H1 (cell line): Measurements from ENCODE around the gene GMCL2. TPM values are rescaled to one million over a fixed set of nuclear protein-coding genes. Genes with fewer than 3 reads are reported as not detected.

Source experiments
- CTCF ChIA-PET: fragments of 300-600 bp; sonication (Branson Sonifier 250); formaldehyde crosslinking; loops from one replicate; lab custom pipeline; 2021; ENCODE audit not compliant: partially characterized antibody; lab: Charles Lee
- POLR2A ChIA-PET: fragments of 300-600 bp; sonication (Branson Sonifier 250); formaldehyde crosslinking; loops from one replicate; lab custom pipeline; 2021; ENCODE audit warnings: inconsistent platforms; ENCODE audit not compliant: partially characterized antibody; lab: Charles Lee
- DNase-seq, 2 experiments: peaks; one replicate each; pipeline versions ENCODE4 v3.0.0 to v3.0.0-alpha.2; 2010 to 2022; ENCODE audit warnings: low spot score in 2 of 2, low read depth in 1 of 2, mixed read lengths in 1 of 2
- FAIRE-seq: peaks from 2 replicates; lab custom pipeline; 2011; peaks lifted over from hg19 to GRCh38; lab: Jason Lieb, UNC
- H2AFZ ChIP-seq: 2 replicates; pipeline ENCODE4 v1.8.1; 2012; ENCODE audit warnings: low read length, inconsistent platforms
- H2AK5ac ChIP-seq: 2 replicates; pipeline ENCODE4 v1.6.1; 2013; ENCODE audit warnings: low read depth, low read length
- H2BK120ac ChIP-seq: replicated peaks from 2 replicates; pipeline ENCODE3; 2013; ENCODE audit warnings: low read depth, low read length, inconsistent platforms
- H2BK12ac ChIP-seq: 2 replicates; pipeline ENCODE4 v1.6.1; 2013; ENCODE audit warnings: low read depth, low read length
- H2BK15ac ChIP-seq: 2 replicates; pipeline ENCODE4 v1.6.1; 2013; ENCODE audit warnings: low read length
- H2BK20ac ChIP-seq: 2 replicates; pipeline ENCODE4 v1.6.1; 2013; ENCODE audit warnings: low read length
- H2BK5ac ChIP-seq: 2 replicates; pipeline ENCODE4 v1.6.1; 2013; ENCODE audit warnings: low read depth, low read length
- H3K14ac ChIP-seq: 2 replicates; pipeline ENCODE4 v1.6.1; 2013; ENCODE audit warnings: inconsistent platforms; ENCODE audit not compliant: insufficient read length
- H3K18ac ChIP-seq: 2 replicates; pipeline ENCODE4 v1.6.1; 2013; ENCODE audit warnings: low read length; ENCODE audit errors: extremely low read depth
- H3K23ac ChIP-seq: 2 replicates; pipeline ENCODE4 v1.6.1; 2013; ENCODE audit warnings: inconsistent platforms; ENCODE audit not compliant: insufficient read length
- H3K23me2 ChIP-seq: 2 replicates; pipeline ENCODE4 v1.6.1; 2013; ENCODE audit warnings: low read depth, low read length
- H3K27ac ChIP-seq: 2 replicates; pipeline ENCODE4 v1.6.1; 2011; ENCODE audit warnings: low read depth, low read length, inconsistent platforms
- H3K27me3 ChIP-seq, 4 experiments: replicated peaks in 1 of 4; 1 replicate in 1 of 4; 2 replicates in 3 of 4; pipeline versions ENCODE4 v1.6.1 to v1.8.1; 2011 to 2013; ENCODE audit warnings: low read length in 3 of 4, mild to moderate bottlenecking in 3 of 4, inconsistent platforms in 2 of 4, mixed read lengths in 2 of 4, moderate library complexity in 1 of 4; ENCODE audit not compliant: control insufficient read depth in 3 of 4, insufficient read depth in 3 of 4; ENCODE audit errors: extremely low read depth in 1 of 4
- H3K36me3 ChIP-seq, 4 experiments: 2 replicates each; pipeline versions ENCODE4 v1.6.1 to v1.8.1; 2011 to 2013; ENCODE audit warnings: mild to moderate bottlenecking in 4 of 4, low read length in 3 of 4, moderate library complexity in 2 of 4, control low read depth in 1 of 4, inconsistent platforms in 1 of 4; ENCODE audit not compliant: insufficient read depth in 4 of 4, control insufficient read depth in 2 of 4
- H3K4ac ChIP-seq: replicated peaks from 2 replicates; pipeline ENCODE3; 2013; ENCODE audit warnings: low read length, low read depth, mixed read lengths, inconsistent platforms; ENCODE audit not compliant: insufficient read length
- H3K4me1 ChIP-seq, 4 experiments: replicated peaks in 1 of 4; 1 replicate in 1 of 4; 2 replicates in 3 of 4; pipeline versions ENCODE4 v1.6.1 to v1.8.1; 2011 to 2013; ENCODE audit warnings: low read length in 3 of 4, inconsistent platforms in 2 of 4, mixed read lengths in 1 of 4; ENCODE audit not compliant: insufficient read depth in 4 of 4, control insufficient read depth in 3 of 4
- H3K4me2 ChIP-seq, 2 experiments: 2 replicates each; pipeline versions ENCODE4 v1.6.1 to v1.8.1; 2011 to 2013; ENCODE audit warnings: low read depth in 2 of 2, low read length in 2 of 2, control low read depth in 1 of 2, inconsistent platforms in 1 of 2, mild to moderate bottlenecking in 1 of 2; ENCODE audit not compliant: insufficient read depth in 1 of 2
- H3K4me3 ChIP-seq, 4 experiments: fragments of 200-600, 300-600 bp in 1 of 4; sonication (generic), shearing (Covaris generic), sonication (Bioruptor Twin) in 1 of 4; 2 replicates each; pipeline versions ENCODE4 v1.5.1 to v1.8.1; 2011 to 2016; ENCODE audit warnings: low read length in 4 of 4, low read depth in 3 of 4, control low read depth in 2 of 4, inconsistent platforms in 2 of 4, mild to moderate bottlenecking in 2 of 4, mixed read lengths in 1 of 4, moderate library complexity in 1 of 4; ENCODE audit not compliant: insufficient read depth in 2 of 4; ENCODE audit errors: extremely low read depth in 1 of 4
- H3K56ac ChIP-seq: replicated peaks from 2 replicates; pipeline ENCODE3; 2013; ENCODE audit warnings: low read depth, mild to moderate bottlenecking, mixed read lengths, low read length, inconsistent platforms; ENCODE audit not compliant: insufficient read length
- H3K79me1 ChIP-seq: 2 replicates; pipeline ENCODE4 v1.6.1; 2013; ENCODE audit warnings: low read depth, low read length, control low read depth
- H3K79me2 ChIP-seq, 2 experiments: 2 replicates each; pipeline versions ENCODE4 v1.6.1 to v1.8.1; 2012 to 2013; ENCODE audit warnings: low read length in 2 of 2, mild to moderate bottlenecking in 2 of 2, inconsistent platforms in 1 of 2; ENCODE audit not compliant: insufficient read depth in 2 of 2, control insufficient read depth in 1 of 2
- H3K9ac ChIP-seq, 4 experiments: replicated peaks in 1 of 4; 1 replicate in 1 of 4; 2 replicates in 3 of 4; pipeline versions ENCODE4 v1.6.1 to v1.8.1; 2011 to 2013; ENCODE audit warnings: low read depth in 3 of 4, low read length in 3 of 4, control low read depth in 2 of 4, mild to moderate bottlenecking in 2 of 4, moderate library complexity in 2 of 4, inconsistent platforms in 1 of 4; ENCODE audit errors: extremely low read depth in 1 of 4
- H3K9me3 ChIP-seq, 2 experiments: 2 replicates each; pipeline versions ENCODE4 v1.6.1 to v1.8.1; 2012 to 2013; ENCODE audit warnings: mild to moderate bottlenecking in 2 of 2, moderate library complexity in 2 of 2, control low read depth in 1 of 2, inconsistent platforms in 1 of 2, low read depth in 1 of 2, low read length in 1 of 2, mixed read lengths in 1 of 2; ENCODE audit not compliant: insufficient read depth in 2 of 2
- H4K20me1 ChIP-seq, 2 experiments: replicated peaks in 1 of 2; 2 replicates each; pipeline versions ENCODE3 to v1.8.1; 2011 to 2013; ENCODE audit warnings: inconsistent platforms in 2 of 2, low read length in 2 of 2, mild to moderate bottlenecking in 1 of 2; ENCODE audit not compliant: insufficient read depth in 2 of 2, control insufficient read depth in 1 of 2
- H4K5ac ChIP-seq: 2 replicates; pipeline ENCODE4 v1.6.1; 2013; ENCODE audit warnings: low read length, low read depth, mixed read lengths, inconsistent platforms; ENCODE audit not compliant: insufficient read length
- H4K8ac ChIP-seq: 2 replicates; pipeline ENCODE4 v1.8.0; 2013; ENCODE audit warnings: mild to moderate bottlenecking, moderate library complexity, low read length, inconsistent platforms; ENCODE audit not compliant: insufficient read depth; ENCODE audit errors: extremely low read depth
- H4K91ac ChIP-seq: replicated peaks from 2 replicates; pipeline ENCODE3; 2013; ENCODE audit warnings: low read length, mixed read lengths, inconsistent platforms; ENCODE audit not compliant: insufficient read length
- KDM1A ChIP-seq: fragments of 200-600, 300-600 bp; sonication (generic); IDR thresholded peaks from 2 replicates; pipeline ENCODE4 v1.7.1; 2016; ENCODE audit warnings: mild to moderate bottlenecking, low read length, borderline replicate concordance
- WGBS, 2 experiments: shearing (Covaris generic) in 1 of 2; methylation state at CpG; one replicate each; pipeline versions ENCODE4 v1.1.6 to v1.1.7; 2013 to 2015; ENCODE audit warnings: low lambda C conversion rate in 2 of 2, mixed read lengths in 2 of 2, inconsistent platforms in 1 of 2, low coverage in 1 of 2, missing lambda C conversion rate in 1 of 2; ENCODE audit not compliant: insufficient replicate concordance in 2 of 2, insufficient coverage in 1 of 2, insufficient read length in 1 of 2; ENCODE audit errors: extremely low coverage in 1 of 2, missing lambda C conversion rate in 1 of 2; 5-methylcytosine and 5-hydroxymethylcytosine counted together
- polyA plus RNA-seq, 7 experiments: library from polyadenylated mRNA; depleted of rRNA in 3 of 7; stranded (reverse) in 5 of 7; unstranded in 2 of 7; fragments of >200 nt in 5 of 7; fragments of 200-250 nt in 2 of 7; gene quantifications; 1 replicate in 5 of 7; 2 replicates in 1 of 7; 4 replicates in 1 of 7; pipeline versions ENCODE4 v1.2.1 to v1.2.3, GENCODE V29; 2011 to 2013; ENCODE audit warnings: missing spikeins in 2 of 7, mixed read lengths in 2 of 7
- total RNA-seq: library from RNA; stranded (reverse); fragmentation: NEBNext Ultra II Directional; extraction: Animal tissue kit (Norgen Biotek cat#: 25700); gene quantifications from 2 replicates; pipeline ENCODE4 v1.2.1, GENCODE V29; 2021

GMCL2 gene
- total and polyA plus RNA-seq, 2 of the 8 experiments (the other 6 are each of a cell fraction or from before 2014, with no cell fraction given), result 0.13 TPM; not detected in 1

DNA sequence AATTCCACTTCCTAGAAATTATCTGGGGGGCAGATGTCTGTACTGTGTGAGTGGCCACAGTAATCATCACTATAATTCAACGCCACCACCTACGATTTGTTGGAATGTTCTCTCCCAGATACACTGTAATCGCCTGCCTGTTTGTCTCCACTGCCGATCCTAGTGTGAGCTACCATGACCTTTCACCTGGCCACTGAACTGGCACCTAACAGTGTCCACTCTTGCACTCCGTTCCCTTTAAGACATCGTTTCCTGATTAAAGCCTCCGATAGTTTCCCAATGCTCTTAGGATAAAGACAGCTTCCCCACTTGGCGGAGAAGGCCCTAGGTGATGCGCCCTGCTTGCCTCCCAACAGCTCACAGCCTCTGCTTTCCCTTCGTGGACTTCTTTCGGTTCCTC is 41.4 kb upstream of the GMCL2 start:
- no peak for FAIRE-seq
- peaks cover 0 to 15% of the 10 kb centered on the region in 2 experiments for H4K20me1 ChIP-seq
- no peak for TF ChIP-seq KDM1A

More for the DNA sequence above, 41.4 kb upstream of the GMCL2 start:
- WGBS, 2 experiments, result 93% methylated on average over 11 of the region's 11 CpGs; no CpG with 5 or more reads in 1 of the 2 experiments
- Histone ChIP-seq H3K14ac (no peak overlapping the region), H3K23ac (no peak overlapping the region), H2AFZ (no peak overlapping the region), H3K9me3 (no peaks in the 10 kb centered on the region), H2BK12ac (no peak overlapping the region), H4K5ac (no peak overlapping the region), H4K91ac (no peak overlapping the region), H3K79me1 (peaks cover 11% of the 10 kb centered on the region), H3K23me2 (peaks cover 3% of the 10 kb centered on the region; the same call in 1 of the 2 replicates), H3K36me3 (peaks cover 7 to 35% (median 18%) of the 10 kb centered on the region in 4 experiments; a peak in 6 of 8 replicates), H2BK15ac (no peak overlapping the region), H3K4me1 (peaks cover 0 to 23% (median 15%) of the 10 kb centered on the region in 4 experiments; a peak in 6 of 7 replicates), H2BK120ac (no peak overlapping the region), H3K79me2 (peaks cover 0 to 13% of the 10 kb centered on the region in 2 experiments; a peak in 2 of 4 replicates), H2BK5ac (no peak overlapping the region), H3K18ac (no peak overlapping the region), H2AK5ac (no peak overlapping the region), H3K4me3 (no peak overlapping the region), H3K56ac (no peak overlapping the region), H2BK20ac (no peak overlapping the region), H3K27ac (no peak overlapping the region), H3K4me2 (no peak overlapping the region), H4K8ac (no peak overlapping the region), H3K4ac (no peak overlapping the region), H3K9ac (no peak overlapping the region; a peak in 1 of 7 replicates), H3K27me3 (no peaks in the 10 kb centered on the region)
- ChIA-PET CTCF (interaction anchor here (0.6 to 2.2 kb wide), 5 partner anchors 9 to 668 kb away, joined by 4 to 10 read pairs (median 4); no protein-coding TSS in a partner anchor), POLR2A (interaction anchor here (0.8 to 21.6 kb wide), 5 partner anchors 9 to 48 kb away, joined by 3 to 507 read pairs (median 3); partner anchors contain the start of gene HNRNPAB)
- DNase-seq, result no peak
